Measurements from ENCODE around the gene FAM237B.

FAM237B gene

DNA sequence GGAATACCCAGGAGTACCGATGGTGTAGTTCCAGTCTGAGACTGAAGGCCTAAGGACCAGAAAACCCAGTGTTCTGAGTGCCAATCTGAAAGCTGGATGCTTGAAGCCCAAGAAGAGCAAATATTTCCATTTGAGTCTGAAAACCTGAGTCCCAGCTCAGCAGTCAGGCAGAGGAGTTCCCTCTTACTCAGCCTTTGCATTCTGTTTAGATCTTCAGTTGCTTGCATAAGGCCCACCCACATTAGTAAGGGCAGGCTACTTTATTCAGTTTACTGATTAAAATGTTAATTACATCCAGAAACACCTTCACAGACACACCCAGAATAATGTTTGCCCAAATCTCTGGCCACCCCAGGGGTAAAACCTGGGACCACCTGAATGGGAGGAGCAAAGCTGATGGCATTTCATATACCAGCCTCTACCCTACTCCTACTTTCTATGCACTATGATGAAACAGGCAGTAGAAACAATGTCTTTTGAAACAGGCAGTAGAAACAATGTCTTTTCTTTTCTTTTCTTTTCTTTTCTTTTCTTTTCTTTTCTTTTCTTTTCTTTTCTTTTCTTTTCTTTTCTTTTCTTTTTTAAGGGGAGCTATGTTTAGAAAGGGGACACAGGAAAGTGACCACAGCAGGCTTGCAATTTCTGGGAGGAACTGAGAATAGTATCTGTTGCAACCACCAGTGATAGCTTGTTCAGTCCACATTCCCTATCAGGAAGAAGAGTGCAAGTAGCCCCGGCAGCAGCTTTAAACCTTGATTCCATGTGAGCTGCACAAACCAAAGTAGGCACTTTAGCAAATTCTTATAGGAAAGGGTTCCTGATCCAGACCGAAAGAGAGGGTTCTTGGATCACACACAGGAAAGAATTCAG lies 30.6 kb downstream of the FAM237B start:
- DNase-seq, result no peak

DNA sequence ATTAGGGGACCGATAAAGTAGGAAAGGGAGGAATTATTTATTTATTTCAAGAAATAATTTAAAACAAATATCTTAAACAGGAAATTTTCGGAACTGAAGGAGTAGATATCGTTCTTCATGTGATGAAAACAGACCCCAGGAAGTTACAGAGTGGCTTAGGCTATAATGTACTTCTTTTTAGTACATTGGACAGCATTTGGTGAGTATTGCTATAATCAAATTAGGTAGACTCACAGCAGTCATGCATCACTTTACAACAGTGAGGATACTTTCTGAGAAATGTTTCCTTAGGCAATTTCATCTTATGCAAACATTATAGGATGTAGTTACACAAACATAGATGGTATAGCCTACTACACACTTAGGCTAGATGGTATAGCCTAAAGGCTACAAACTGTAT lies 33.0 kb downstream of the FAM237B start:
- no peak for DNase-seq

DNA sequence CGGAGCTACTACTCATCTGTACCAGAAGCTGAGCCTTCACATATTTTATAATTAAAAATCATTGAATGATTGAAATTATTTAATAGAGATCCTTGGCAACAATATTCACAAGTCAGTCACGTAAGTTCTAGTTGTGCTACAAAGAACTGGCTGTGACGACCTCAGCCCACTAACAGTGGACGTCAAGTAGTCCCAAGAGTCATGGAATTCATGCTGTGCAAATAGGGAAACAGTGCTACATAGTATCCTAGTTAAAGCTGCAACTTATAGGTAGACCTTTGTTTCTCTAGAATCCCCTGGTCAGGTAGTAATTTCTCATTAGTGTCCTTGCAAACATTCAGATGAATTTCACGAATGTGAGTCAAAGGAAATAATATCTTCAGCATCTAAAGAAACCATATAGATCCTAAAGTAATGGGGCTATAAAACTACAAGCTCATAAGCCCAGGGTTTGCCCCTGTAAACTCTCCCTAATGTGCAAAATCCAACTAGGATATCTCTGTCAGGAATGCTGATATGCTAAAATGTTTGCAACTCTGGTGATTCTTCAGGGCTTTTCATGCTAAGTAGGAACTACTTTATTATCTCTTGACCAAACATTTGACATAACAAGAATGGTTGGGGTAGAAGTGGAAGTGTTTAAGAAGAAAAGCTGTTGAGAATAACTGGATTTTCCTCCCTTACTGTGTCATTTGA lies 44.9 kb downstream of the FAM237B start:
- DNase-seq, result no peak

GRCh38 chr7:90274161-90274560 lies 46.9 kb downstream of the FAM237B start:
- no peak for DNase-seq

- no peak for DNase-seq
Observed at GRCh38 chr7:90272242-90272641, 48.9 kb downstream of the FAM237B start.

DNA sequence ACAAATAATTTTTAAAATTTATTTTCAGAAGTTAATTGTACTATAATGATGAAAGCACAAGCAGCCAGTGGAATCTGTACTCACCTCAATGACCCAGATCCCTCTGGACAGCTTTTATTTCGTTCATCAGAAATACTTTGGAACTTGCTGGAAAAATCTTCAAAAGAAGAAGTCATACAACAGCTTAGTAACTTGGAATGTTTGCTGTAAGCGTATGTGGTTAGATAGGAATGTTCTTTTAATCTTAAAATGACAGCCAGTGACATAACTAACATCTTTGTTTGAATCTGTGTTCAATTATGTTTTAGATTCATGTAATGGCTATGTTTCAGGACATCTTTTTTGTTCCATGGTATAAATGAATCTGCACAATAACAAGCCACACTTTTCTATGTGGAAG lies 49.4 kb downstream of the FAM237B start:
- DNase-seq, result no peak

GRCh38 chr7:90270431-90271178 lies 50.5 kb downstream of the FAM237B start:
- no peak for DNase-seq

DNA sequence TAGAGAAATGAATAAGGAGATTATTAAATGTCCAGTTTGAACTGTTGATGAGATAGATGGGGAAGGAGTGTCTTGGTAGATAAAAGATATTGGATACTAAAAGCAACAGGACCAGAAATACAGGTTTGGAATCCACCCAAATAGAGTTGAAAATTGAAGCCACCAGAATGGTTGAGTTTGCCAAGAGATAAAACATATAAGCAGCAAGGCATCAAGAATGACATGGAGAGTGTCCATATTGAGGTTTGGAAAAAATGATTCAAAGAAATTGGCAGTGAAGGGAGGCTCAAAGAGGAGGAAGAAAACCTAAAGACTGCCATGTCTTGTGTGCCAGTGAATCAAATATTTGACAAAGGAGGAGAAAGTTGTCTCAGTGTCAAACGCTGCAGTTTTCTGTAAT lies 51.9 kb downstream of the FAM237B start:
- no peak for DNase-seq

GRCh38 chr7:90267263-90267858 lies 53.7 kb downstream of the FAM237B start:
- DNase-seq, result no peak

DNA sequence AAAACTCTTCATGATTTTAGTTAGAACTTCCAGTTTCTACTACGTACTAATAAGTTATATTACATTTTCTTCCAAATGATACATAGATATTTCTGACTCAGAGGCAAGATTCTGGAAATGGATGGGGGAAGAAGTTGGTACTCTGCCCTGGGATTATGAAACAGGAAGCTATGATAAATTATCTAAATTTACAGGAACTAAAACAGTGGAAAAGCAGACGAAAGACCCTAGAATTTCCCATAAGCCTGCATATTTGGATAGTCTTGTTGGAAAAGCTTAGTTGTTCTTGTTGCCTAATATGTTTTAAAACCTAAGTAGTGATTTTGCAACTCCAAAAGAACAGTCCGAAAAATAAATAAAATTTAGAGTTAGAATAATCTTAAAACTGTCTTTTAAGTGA lies 54.3 kb downstream of the FAM237B start:
- no peak for DNase-seq

Data from NCI-H2227 treated with DMSO at 0.1 percent for 48 hours (cell line).